Neural progenitor cell (in vitro differentiated cells): ENCODE results near the gene CD300E. TPM values are rescaled to one million over a fixed set of nuclear protein-coding genes. Genes with fewer than 3 reads are reported as not detected.

Source experiments
- DNase-seq: peaks from one replicate; pipeline ENCODE4 v3.0.0-alpha.2; 2016; ENCODE audit warnings: low spot score
- H2AFZ ChIP-seq: fragments of 200-600 bp; sonication (generic); replicated peaks from 2 replicates; pipeline ENCODE4 v1.6.1; 2016; ENCODE audit warnings: antibody characterized with exemption
- H3F3A ChIP-seq: fragments of 200-600 bp; sonication (generic); 2 replicates; pipeline ENCODE4 v1.6.1; 2016; ENCODE audit warnings: antibody characterized with exemption, low read depth
- H3K27ac ChIP-seq: fragments of 200-600 bp; sonication (generic); 2 replicates; pipeline ENCODE4 v1.5.1; 2016; ENCODE audit warnings: mild to moderate bottlenecking
- H3K27me3 ChIP-seq: fragments of 200-600 bp; sonication (generic); 2 replicates; pipeline ENCODE4 v1.6.1; 2016; ENCODE audit warnings: mild to moderate bottlenecking, moderate library complexity
- H3K36me3 ChIP-seq: fragments of 200-600 bp; sonication (generic); 2 replicates; pipeline ENCODE4 v1.5.1; 2016
- H3K4me1 ChIP-seq: fragments of 200-600 bp; sonication (generic); 2 replicates; pipeline ENCODE4 v1.6.1; 2016; ENCODE audit warnings: mixed run types
- H3K4me2 ChIP-seq: fragments of 200-600 bp; sonication (generic); 2 replicates; pipeline ENCODE4 v1.6.1; 2016
- H3K4me3 ChIP-seq: fragments of 200-600 bp; sonication (generic); 2 replicates; pipeline ENCODE4 v1.5.1; 2016
- H3K79me2 ChIP-seq: fragments of 200-600 bp; sonication (generic); 2 replicates; pipeline ENCODE4 v1.6.1; 2016; ENCODE audit warnings: low read depth
- H3K9ac ChIP-seq: fragments of 200-600 bp; sonication (generic); 2 replicates; pipeline ENCODE4 v1.6.1; 2016
- H3K9me3 ChIP-seq: fragments of 200-600 bp; sonication (generic); 2 replicates; pipeline ENCODE4 v1.5.1; 2016; ENCODE audit warnings: low read depth
- H4K20me1 ChIP-seq: fragments of 200-600 bp; sonication (generic); 2 replicates; pipeline ENCODE4 v1.6.1; 2016; ENCODE audit warnings: low read depth
- H3K27ac Mint-ChIP-seq: 3 replicates; pipeline ENCODE4 v1.8.0; 2021; ENCODE audit warnings: mixed read lengths
- H3K27me3 Mint-ChIP-seq: 2 replicates; pipeline ENCODE4 v1.8.0; 2022; ENCODE audit warnings: low read depth, mild to moderate bottlenecking, inconsistent platforms, moderate library complexity, mixed read lengths; ENCODE audit not compliant: insufficient read depth
- H3K36me3 Mint-ChIP-seq: 3 replicates; pipeline ENCODE4 v1.8.0; 2021; ENCODE audit warnings: mixed read lengths
- H3K4me1 Mint-ChIP-seq: 3 replicates; pipeline ENCODE4 v1.8.0; 2021; ENCODE audit warnings: mixed read lengths
- H3K4me3 Mint-ChIP-seq: 3 replicates; pipeline ENCODE4 v1.8.0; 2021; ENCODE audit warnings: mild to moderate bottlenecking, moderate library complexity, mixed read lengths
- H3K9me3 Mint-ChIP-seq: 3 replicates; pipeline ENCODE4 v1.8.0; 2020; ENCODE audit warnings: mixed read lengths
- EZH2 ChIP-seq: fragments of 200-600 bp; sonication (generic); IDR thresholded peaks from 2 replicates; pipeline ENCODE4 v1.6.1; 2017; ENCODE audit warnings: antibody characterized with exemption, mild to moderate bottlenecking, moderate library complexity
- EZH2phosphoT487 ChIP-seq: fragments of 200-600 bp; sonication (generic); IDR thresholded peaks from 2 replicates; pipeline ENCODE4 v1.6.1; 2017; ENCODE audit warnings: antibody characterized with exemption
- total RNA-seq: library from RNA; depleted of rRNA; stranded (reverse); fragments of >200 nt; gene quantifications from 2 replicates; pipeline ENCODE4 v1.2.3, GENCODE V29; 2015; ENCODE audit warnings: low replicate concordance
- TF ChIP-seq, protein P1 (sequence below): fragments of 200-600 bp; sonication (generic); IDR thresholded peaks from 2 replicates; pipeline ENCODE4 v1.5.1; 2017; ENCODE audit warnings: antibody characterized with exemption, mild to moderate bottlenecking

Gene CD300E
- total RNA-seq, 1 donor from 2014 or later, result not detected

DNA sequence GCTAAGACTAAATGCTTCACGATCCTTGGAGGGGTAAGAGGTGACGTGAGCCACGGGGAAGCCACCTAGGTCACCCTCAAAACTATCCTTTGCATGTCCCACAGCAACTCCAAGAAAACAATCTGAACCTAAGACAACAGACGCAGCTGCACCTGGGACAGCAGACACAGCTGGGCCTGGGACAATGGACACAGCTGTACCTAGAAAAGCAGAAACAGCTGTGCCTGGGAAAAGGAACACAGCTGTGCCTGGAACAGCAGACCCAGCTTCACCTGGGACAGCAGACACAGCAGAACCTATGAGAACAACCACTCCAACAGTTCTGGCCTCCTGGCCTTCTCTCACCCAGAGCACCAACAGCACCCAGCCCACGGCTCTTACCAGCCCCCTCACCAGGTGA, 19.8 kb downstream of the CD300E start:
- peaks cover 10% of the 10 kb centered on the region for H3K4me1 Mint-ChIP-seq
- no peak overlapping the region for H3K9ac ChIP-seq
- no peaks in the 10 kb centered on the region for H4K20me1 ChIP-seq
- no peaks in the 10 kb centered on the region for H3K9me3 Mint-ChIP-seq
- no peak overlapping the region for H3K4me3 Mint-ChIP-seq
- TF ChIP-seq EZH2 (no peak), EZH2phosphoT487 (no peak)
- TF ChIP-seq, protein P1, sequence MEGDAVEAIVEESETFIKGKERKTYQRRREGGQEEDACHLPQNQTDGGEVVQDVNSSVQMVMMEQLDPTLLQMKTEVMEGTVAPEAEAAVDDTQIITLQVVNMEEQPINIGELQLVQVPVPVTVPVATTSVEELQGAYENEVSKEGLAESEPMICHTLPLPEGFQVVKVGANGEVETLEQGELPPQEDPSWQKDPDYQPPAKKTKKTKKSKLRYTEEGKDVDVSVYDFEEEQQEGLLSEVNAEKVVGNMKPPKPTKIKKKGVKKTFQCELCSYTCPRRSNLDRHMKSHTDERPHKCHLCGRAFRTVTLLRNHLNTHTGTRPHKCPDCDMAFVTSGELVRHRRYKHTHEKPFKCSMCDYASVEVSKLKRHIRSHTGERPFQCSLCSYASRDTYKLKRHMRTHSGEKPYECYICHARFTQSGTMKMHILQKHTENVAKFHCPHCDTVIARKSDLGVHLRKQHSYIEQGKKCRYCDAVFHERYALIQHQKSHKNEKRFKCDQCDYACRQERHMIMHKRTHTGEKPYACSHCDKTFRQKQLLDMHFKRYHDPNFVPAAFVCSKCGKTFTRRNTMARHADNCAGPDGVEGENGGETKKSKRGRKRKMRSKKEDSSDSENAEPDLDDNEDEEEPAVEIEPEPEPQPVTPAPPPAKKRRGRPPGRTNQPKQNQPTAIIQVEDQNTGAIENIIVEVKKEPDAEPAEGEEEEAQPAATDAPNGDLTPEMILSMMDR, result no peak
- no peaks in the 10 kb centered on the region for H3K36me3 ChIP-seq
- no peak overlapping the region for H3K27ac ChIP-seq
- peaks cover 12% of the 10 kb centered on the region for H3K27me3 ChIP-seq
- H3K27me3 Mint-ChIP-seq, result peaks cover 11% of the 10 kb centered on the region
- no peaks in the 10 kb centered on the region for H3K79me2 ChIP-seq
- no peaks in the 10 kb centered on the region for H3F3A ChIP-seq
- no peaks in the 10 kb centered on the region for H3K9me3 ChIP-seq
- no peak overlapping the region for H2AFZ ChIP-seq
- peak overlapping the region; percentile 46 for H3K27ac Mint-ChIP-seq
- no peak overlapping the region for H3K4me3 ChIP-seq
- peak; percentile 19 for DNase-seq
- no peak overlapping the region for H3K4me2 ChIP-seq
- H3K36me3 Mint-ChIP-seq, result no peaks in the 10 kb centered on the region
- H3K4me1 ChIP-seq, result peaks cover 3% of the 10 kb centered on the region

DNA sequence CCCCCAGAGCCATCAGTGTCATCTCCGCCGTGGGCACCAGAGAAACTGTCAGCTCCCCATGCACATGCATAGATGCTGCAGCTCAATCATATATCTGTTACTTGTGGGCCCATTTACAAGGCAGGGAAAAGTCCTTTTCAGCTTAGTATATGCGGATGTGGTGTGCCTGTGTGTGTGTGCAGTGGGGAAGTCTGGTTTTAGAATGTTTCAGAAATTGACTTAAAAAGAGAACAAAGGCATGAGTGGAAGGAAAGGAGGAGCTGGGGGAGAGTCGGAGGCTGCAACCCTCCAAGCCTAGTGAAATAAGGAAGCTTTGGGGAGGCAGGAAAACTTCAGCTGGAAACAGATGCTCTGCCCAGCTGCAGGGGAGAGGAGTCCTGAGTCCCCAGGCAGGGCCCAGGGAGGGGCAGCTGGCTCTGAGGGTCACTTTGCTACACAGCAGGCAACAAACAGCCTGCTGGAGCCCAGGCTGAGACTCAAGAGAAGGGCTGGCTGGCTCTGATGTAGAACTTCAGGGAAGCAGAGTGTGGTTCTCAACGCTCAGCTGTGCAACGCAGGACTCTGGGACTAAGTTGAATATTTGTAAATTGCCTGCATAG, 20.4 kb downstream of the CD300E start:
- peaks cover 13% of the 10 kb centered on the region for H3K27me3 Mint-ChIP-seq
- H3K36me3 Mint-ChIP-seq, result no peaks in the 10 kb centered on the region
- H3K4me1 ChIP-seq, result peaks cover 7% of the 10 kb centered on the region
- no peak overlapping the region for H3K4me3 ChIP-seq
- H3K4me3 Mint-ChIP-seq, result no peak overlapping the region
- H2AFZ ChIP-seq, result no peak overlapping the region
- no peaks in the 10 kb centered on the region for H3K9me3 ChIP-seq
- DNase-seq, result no peak
- no peaks in the 10 kb centered on the region for H4K20me1 ChIP-seq
- H3K9me3 Mint-ChIP-seq, result no peaks in the 10 kb centered on the region
- H3K27ac Mint-ChIP-seq, result peak overlapping the region; percentile 20
- no peak overlapping the region for H3K9ac ChIP-seq
- no peaks in the 10 kb centered on the region for H3K79me2 ChIP-seq
- H3K36me3 ChIP-seq, result no peaks in the 10 kb centered on the region
- H3K27ac ChIP-seq, result no peak overlapping the region
- no peak overlapping the region for H3K4me2 ChIP-seq
- no peaks in the 10 kb centered on the region for H3F3A ChIP-seq
- TF ChIP-seq, protein P1, result no peak
- TF ChIP-seq EZH2phosphoT487, result no peak
- TF ChIP-seq EZH2, result no peak
- peaks cover 9% of the 10 kb centered on the region for H3K27me3 ChIP-seq
- peaks cover 10% of the 10 kb centered on the region for H3K4me1 Mint-ChIP-seq

GRCh38 chr17:74601944-74602572, 21.5 kb downstream of the CD300E start:
- no peaks in the 10 kb centered on the region for H3K36me3 ChIP-seq
- Mint-ChIP-seq H3K9me3 (no peaks in the 10 kb centered on the region), H3K27me3 (peaks cover 15% of the 10 kb centered on the region), H3K4me1 (peaks cover 10% of the 10 kb centered on the region), H3K36me3 (no peaks in the 10 kb centered on the region), H3K27ac (peak overlapping the region; percentile 6), H3K4me3 (no peak overlapping the region)
- H3K4me2 ChIP-seq, result no peak overlapping the region
- DNase-seq, result peak; percentile 53
- TF ChIP-seq, protein P1, result peak; percentile 66
- TF ChIP-seq EZH2, result no peak
- H2AFZ ChIP-seq, result no peak overlapping the region
- H3K9ac ChIP-seq, result no peak overlapping the region
- peaks cover 3% of the 10 kb centered on the region for H3K27me3 ChIP-seq
- no peaks in the 10 kb centered on the region for H3K79me2 ChIP-seq
- H4K20me1 ChIP-seq, result no peaks in the 10 kb centered on the region
- H3F3A ChIP-seq, result no peaks in the 10 kb centered on the region
- H3K9me3 ChIP-seq, result no peaks in the 10 kb centered on the region
- no peak overlapping the region for H3K4me3 ChIP-seq
- H3K4me1 ChIP-seq, result peaks cover 7% of the 10 kb centered on the region
- no peak overlapping the region for H3K27ac ChIP-seq
